HepG2 (cell line): Measurements from ENCODE around the gene ZNRF3. TPM values are rescaled to one million over a fixed set of nuclear protein-coding genes. Genes with fewer than 3 reads are reported as not detected.

ENCODE experiments used
- FOXC1 ChIP-seq: sonication (generic); formaldehyde crosslinking; IDR thresholded peaks from 2 replicates; pipeline ENCODE4 v1.8.0; 2022; ENCODE audit warnings: mild to moderate bottlenecking, missing genetic modification reagents, borderline replicate concordance
- KLF16 ChIP-seq, 2 experiments: sonication (generic) in 1 of 2; formaldehyde crosslinking in 1 of 2; IDR thresholded peaks; 2 replicates each; pipeline versions ENCODE4 v1.6.1 to v1.8.0; 2016 to 2023; ENCODE audit warnings: missing genetic modification reagents in 2 of 2, missing compliant biosample characterization in 1 of 2
- MTF1 ChIP-seq: sonication (generic); formaldehyde crosslinking; IDR thresholded peaks from 2 replicates; pipeline ENCODE4 v1.5.0; 2020; ENCODE audit warnings: missing genetic modification reagents
- MYC ChIP-seq: sonication (generic); formaldehyde crosslinking; IDR thresholded peaks from 2 replicates; pipeline ENCODE4 v1.9.0; 2021; ENCODE audit warnings: missing genetic modification reagents, borderline replicate concordance
- NR2C2 ChIP-seq: sonication (generic); formaldehyde crosslinking; IDR thresholded peaks from 2 replicates; pipeline ENCODE4 v1.4.0; 2020; ENCODE audit warnings: missing genetic modification reagents, mild to moderate bottlenecking, moderate library complexity, borderline replicate concordance
- PAWR ChIP-seq: sonication (generic); formaldehyde crosslinking; IDR thresholded peaks from 2 replicates; pipeline ENCODE4 v1.4.0; 2020; ENCODE audit warnings: missing genetic modification reagents, mild to moderate bottlenecking, borderline replicate concordance
- RERE ChIP-seq: IDR thresholded peaks from 2 replicates; pipeline ENCODE4 v1.6.1; 2016; ENCODE audit warnings: low read depth, missing genetic modification reagents, missing compliant biosample characterization
- SATB2 ChIP-seq: sonication (generic); formaldehyde crosslinking; IDR thresholded peaks from 2 replicates; pipeline ENCODE4 v1.5.0; 2020; ENCODE audit warnings: missing genetic modification reagents
- SKI ChIP-seq: fragments of 450-650 bp; IDR thresholded peaks from one replicate; pipeline ENCODE4 v1.6.1; 2018; ENCODE audit warnings: mild to moderate bottlenecking; ENCODE audit not compliant: partially characterized antibody
- SMARCE1 ChIP-seq: fragments of 450-650 bp; IDR thresholded peaks from 2 replicates; pipeline ENCODE4 v1.6.1; 2017; ENCODE audit warnings: borderline replicate concordance
- SP5 ChIP-seq: IDR thresholded peaks from 2 replicates; pipeline ENCODE4 v1.6.1; 2016; ENCODE audit warnings: low read depth, borderline replicate concordance
- TBL1XR1 ChIP-seq: fragments of 150-350 bp; IDR thresholded peaks from 2 replicates; pipeline ENCODE4 v1.6.1; 2014; ENCODE audit warnings: borderline replicate concordance, low read length; ENCODE audit not compliant: partially characterized antibody
- TEAD2 ChIP-seq: sonication (generic); formaldehyde crosslinking; IDR thresholded peaks from 2 replicates; pipeline ENCODE4 v1.9.0; 2021; ENCODE audit warnings: missing genetic modification reagents
- ZNF557 ChIP-seq: sonication (generic); formaldehyde crosslinking; IDR thresholded peaks from 2 replicates; pipeline ENCODE4 v1.4.0; 2020; ENCODE audit warnings: missing genetic modification reagents
- polyA plus RNA-seq, 8 experiments: library from polyadenylated mRNA; depleted of rRNA in 3 of 8; stranded (reverse) in 7 of 8; unstranded in 1 of 8; fragments of >200 nt; fragmentation: Illumina TruSeq in 4 of 8; extraction: Trizol in 4 of 8; gene quantifications; 2 replicates each; pipeline versions ENCODE4 v1.2.1 to v1.2.3, GENCODE V29; 2011 to 2016; ENCODE audit warnings: low read depth in 4 of 8, missing spikeins in 1 of 8, mixed read lengths in 1 of 8; ENCODE audit not compliant: insufficient read depth in 1 of 8
- total RNA-seq, 5 experiments: library from RNA; depleted of rRNA; stranded (reverse); fragments of >200 nt; fragmentation: Illumina TruSeq; extraction: Trizol; gene quantifications; 2 replicates each; pipeline ENCODE4 v1.2.3, GENCODE V29; 2016; ENCODE audit warnings: low read depth in 1 of 5
- TF ChIP-seq, protein P1 (sequence below): sonication (generic); formaldehyde crosslinking; IDR thresholded peaks from 2 replicates; pipeline ENCODE4 v1.5.0; 2020; ENCODE audit warnings: missing genetic modification reagents
- TF ChIP-seq, protein P2 (sequence below): sonication (generic); formaldehyde crosslinking; IDR thresholded peaks from 2 replicates; pipeline ENCODE4 v1.4.0; 2020; ENCODE audit warnings: mild to moderate bottlenecking, missing genetic modification reagents
- TF ChIP-seq, protein P3 (sequence below), 2 experiments: fragments of 450-650 bp in 1 of 2; sonication (generic) in 1 of 2; formaldehyde crosslinking; IDR thresholded peaks; 2 replicates each; pipeline versions ENCODE4 v1.5.0 to v1.8.0; 2020 to 2022; ENCODE audit warnings: mild to moderate bottlenecking in 1 of 2, missing genetic modification reagents in 1 of 2

Gene ZNRF3
- total and polyA plus RNA-seq, 2 of the 13 experiments (the other 11 are each of a cell fraction or from before 2014, with no cell fraction given), result 20.3 to 36.7 TPM

DNA sequence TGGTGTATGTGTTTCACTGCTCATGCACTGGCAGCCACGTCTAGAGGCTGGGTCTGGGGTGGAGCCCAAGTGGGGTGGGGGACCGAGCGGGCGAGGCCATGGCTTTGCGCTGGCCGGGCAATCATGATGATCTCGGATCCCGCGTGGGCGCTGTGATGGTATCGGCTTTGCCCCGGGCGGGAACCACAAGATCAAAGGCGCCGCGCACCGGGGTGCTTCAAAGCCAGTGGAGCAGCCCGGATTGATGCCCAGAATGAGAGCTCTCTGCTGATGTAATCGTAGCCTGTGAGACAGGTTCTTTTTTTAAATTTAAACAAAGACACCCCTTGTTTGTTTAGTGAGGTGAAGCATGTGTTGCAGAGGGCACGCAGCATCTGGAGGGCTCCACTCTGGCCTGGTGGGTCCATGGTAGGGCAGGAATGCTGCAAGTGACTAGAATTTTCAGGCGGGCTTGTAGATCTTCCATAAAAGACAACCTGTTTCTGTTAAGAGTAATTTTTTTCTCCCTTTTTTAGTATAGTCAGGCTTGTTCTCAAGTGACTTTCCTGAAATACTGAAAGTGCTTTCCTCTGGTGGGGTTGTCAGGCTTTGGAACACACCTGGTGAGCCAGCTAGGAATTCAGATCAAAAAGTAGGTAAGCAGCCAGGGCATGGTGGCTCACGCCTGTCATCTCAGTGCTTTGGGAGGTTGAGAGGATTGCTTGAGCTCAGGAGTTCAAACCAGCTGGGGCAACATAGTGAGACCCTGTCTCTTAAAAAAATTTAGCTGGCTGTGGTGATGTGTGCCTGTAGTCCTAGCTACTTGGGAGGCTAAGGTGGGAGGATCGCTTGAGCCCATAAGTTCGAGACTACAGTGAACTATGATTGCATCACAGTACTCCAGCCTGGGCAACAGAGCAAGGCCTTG is 40.7 kb downstream of the ZNRF3 start (continued):
- TF ChIP-seq RERE (peak; percentile 91), PAWR (no peak), KLF16 (CRISPR knock-in tag; IDR thresholded peaks at IDR 0.05) (peak in 1 of 2 experiments; percentile 94; a peak in 2 of 4 replicates), NR2C2 (peak; percentile 71), SP5 (peak; percentile 70), TEAD2 (no peak), ZNF557 (CRISPR knock-in tag) (no peak; the same call in 1 of the 2 replicates), SATB2 (no peak), FOXC1 (CRISPR knock-in tag) (peak; percentile 74), MTF1 (CRISPR knock-in tag) (no peak), SKI (peak; percentile 78), MYC (CRISPR knock-in tag) (peak; percentile 87), SMARCE1 (no peak), TBL1XR1 (peak; percentile 61)
- TF ChIP-seq, protein P1, sequence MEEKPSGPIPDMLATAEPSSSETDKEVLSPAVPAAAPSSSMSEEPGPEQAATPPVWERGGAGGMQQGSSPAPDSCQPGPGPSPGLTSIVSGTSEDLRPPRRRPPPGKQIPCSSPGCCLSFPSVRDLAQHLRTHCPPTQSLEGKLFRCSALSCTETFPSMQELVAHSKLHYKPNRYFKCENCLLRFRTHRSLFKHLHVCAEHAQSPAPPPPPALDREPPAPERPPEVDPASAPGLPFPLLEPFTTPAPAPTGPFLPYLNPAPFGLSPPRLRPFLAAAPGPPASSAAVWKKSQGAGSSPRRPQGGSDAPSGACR (CRISPR knock-in tag), result no peak; the same call in 1 of the 2 replicates
- TF ChIP-seq, protein P2, sequence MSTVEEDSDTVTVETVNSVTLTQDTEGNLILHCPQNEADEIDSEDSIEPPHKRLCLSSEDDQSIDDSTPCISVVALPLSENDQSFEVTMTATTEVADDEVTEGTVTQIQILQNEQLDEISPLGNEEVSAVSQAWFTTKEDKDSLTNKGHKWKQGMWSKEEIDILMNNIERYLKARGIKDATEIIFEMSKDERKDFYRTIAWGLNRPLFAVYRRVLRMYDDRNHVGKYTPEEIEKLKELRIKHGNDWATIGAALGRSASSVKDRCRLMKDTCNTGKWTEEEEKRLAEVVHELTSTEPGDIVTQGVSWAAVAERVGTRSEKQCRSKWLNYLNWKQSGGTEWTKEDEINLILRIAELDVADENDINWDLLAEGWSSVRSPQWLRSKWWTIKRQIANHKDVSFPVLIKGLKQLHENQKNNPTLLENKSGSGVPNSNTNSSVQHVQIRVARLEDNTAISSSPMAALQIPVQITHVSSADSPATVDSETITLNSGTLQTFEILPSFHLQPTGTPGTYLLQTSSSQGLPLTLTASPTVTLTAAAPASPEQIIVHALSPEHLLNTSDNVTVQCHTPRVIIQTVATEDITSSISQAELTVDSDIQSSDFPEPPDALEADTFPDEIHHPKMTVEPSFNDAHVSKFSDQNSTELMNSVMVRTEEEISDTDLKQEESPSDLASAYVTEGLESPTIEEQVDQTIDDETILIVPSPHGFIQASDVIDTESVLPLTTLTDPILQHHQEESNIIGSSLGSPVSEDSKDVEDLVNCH (CRISPR knock-in tag), result no peak
- TF ChIP-seq, protein P3, sequence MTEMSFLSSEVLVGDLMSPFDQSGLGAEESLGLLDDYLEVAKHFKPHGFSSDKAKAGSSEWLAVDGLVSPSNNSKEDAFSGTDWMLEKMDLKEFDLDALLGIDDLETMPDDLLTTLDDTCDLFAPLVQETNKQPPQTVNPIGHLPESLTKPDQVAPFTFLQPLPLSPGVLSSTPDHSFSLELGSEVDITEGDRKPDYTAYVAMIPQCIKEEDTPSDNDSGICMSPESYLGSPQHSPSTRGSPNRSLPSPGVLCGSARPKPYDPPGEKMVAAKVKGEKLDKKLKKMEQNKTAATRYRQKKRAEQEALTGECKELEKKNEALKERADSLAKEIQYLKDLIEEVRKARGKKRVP (CRISPR knock-in tag; IDR thresholded peaks at IDR 0.05), result peak; percentile 67 to 98; a peak in 2 of 4 replicates
